Stimulated activated CD4-positive, alpha-beta T cell treated with anti-CD3 and anti-CD28 coated beads, Interleukin-1b, Interleukin-23, amount 100 ng/mL, for 4 hours (primary cell): Measurements from ENCODE around the gene CABP5.
"Not testable (repeated sequence)": the region's sequence is repeated elsewhere in the genome, so short reads cannot be mapped to it uniquely, and the experiment has no call there.

Experiments used
- DNase-seq, 2 donors: peaks; one replicate each; pipeline ENCODE4 v3.0.0-alpha.2; 2020; ENCODE audit warnings: low read depth in 2 of 2

CABP5 gene

GRCh38 chr19:48043675-48044258 lies at the start of gene CABP5:
CABP5 (minus strand) TSS chr19:48044079; CDS start chr19:48043922, 157 bp downstream.
- no peak for DNase-seq

- not testable (repeated sequence) for DNase-seq
Measured at GRCh38 chr19:48091111-48091718, 47.3 kb upstream of the CABP5 start.

GRCh38 chr19:48090281-48090802 lies 46.5 kb upstream of the CABP5 start:
- DNase-seq = no peak

GRCh38 chr19:48088991-48089390 lies 45.1 kb upstream of the CABP5 start:
- not testable (repeated sequence) for DNase-seq

GRCh38 chr19:48085904-48086864 lies 42.3 kb upstream of the CABP5 start:
- DNase-seq = no peak

- no peak for DNase-seq
Measured at GRCh38 chr19:48085076-48085475, 41.2 kb upstream of the CABP5 start.

GRCh38 chr19:48081106-48081505 lies 37.2 kb upstream of the CABP5 start:
- DNase-seq = no peak

GRCh38 chr19:48070177-48070769 lies 26.4 kb upstream of the CABP5 start:
- not testable (repeated sequence) for DNase-seq

- DNase-seq = no peak
Measured at GRCh38 chr19:48069435-48069834, 25.6 kb upstream of the CABP5 start.

- DNase-seq = no peak
Measured at GRCh38 chr19:48064509-48064908, 20.6 kb upstream of the CABP5 start.

- DNase-seq = no peak
Measured at GRCh38 chr19:48061401-48062344, 17.8 kb upstream of the CABP5 start.

- DNase-seq = no peak
Measured at GRCh38 chr19:48060381-48060780, 16.5 kb upstream of the CABP5 start.

GRCh38 chr19:48059331-48059730 lies 15.5 kb upstream of the CABP5 start:
- DNase-seq = no peak

- no peak for DNase-seq
Measured at GRCh38 chr19:48053856-48054255, 10.0 kb upstream of the CABP5 start.

- no peak for DNase-seq
Measured at GRCh38 chr19:48053076-48053475, 9.2 kb upstream of the CABP5 start.

- no peak for DNase-seq
Measured at GRCh38 chr19:48051335-48052033, 7.6 kb upstream of the CABP5 start.

GRCh38 chr19:48044561-48044960 lies 682 bp upstream of the CABP5 start:
- DNase-seq = no peak

- DNase-seq = no peak
Measured at GRCh38 chr19:48041877-48042580, 1.9 kb downstream of the CABP5 start.

- no peak for DNase-seq
Measured at GRCh38 chr19:48036765-48037164, 7.1 kb downstream of the CABP5 start.

GRCh38 chr19:48033604-48034003 lies 10.3 kb downstream of the CABP5 start:
- no peak for DNase-seq
